Liver (tissue), 9 donors: Measurements from ENCODE around the gene ERP44. TPM values are rescaled to one million over a fixed set of nuclear protein-coding genes. Genes with fewer than 3 reads are reported as not detected.

ENCODE experiments used
- DNase-seq: peaks from one replicate; pipeline ENCODE4 v3.0.0-alpha.2; 2017; ENCODE audit warnings: low spot score
- H3K27ac ChIP-seq, 2 donors: one replicate each; pipeline ENCODE4 v1.7.0; 2013; ENCODE audit warnings: inconsistent platforms in 2 of 2, low read length in 2 of 2, control low read depth in 1 of 2, low read depth in 1 of 2, mild to moderate bottlenecking in 1 of 2
- H3K27me3 ChIP-seq, 4 donors: one replicate each; pipeline versions ENCODE4 v1.6.1 to v1.7.0; 2013; ENCODE audit warnings: low read length in 3 of 4, inconsistent platforms in 1 of 4, mild to moderate bottlenecking in 1 of 4, moderate library complexity in 1 of 4; ENCODE audit not compliant: control insufficient read depth in 4 of 4, insufficient read depth in 4 of 4
- H3K36me3 ChIP-seq, 4 donors: one replicate each; pipeline versions ENCODE4 v1.6.1 to v1.7.0; 2013; ENCODE audit warnings: low read length in 3 of 4, mild to moderate bottlenecking in 3 of 4, low read depth in 1 of 4, moderate library complexity in 1 of 4; ENCODE audit not compliant: control insufficient read depth in 4 of 4, insufficient read depth in 3 of 4
- H3K4me1 ChIP-seq, 4 donors: one replicate each; pipeline versions ENCODE4 v1.6.1 to v1.7.0; 2013; ENCODE audit warnings: low read length in 3 of 4, mild to moderate bottlenecking in 3 of 4, moderate library complexity in 1 of 4; ENCODE audit not compliant: control insufficient read depth in 4 of 4, insufficient read depth in 4 of 4
- H3K4me3 ChIP-seq, 3 donors: one replicate each; pipeline versions ENCODE4 v1.6.1 to v1.7.0; 2013; ENCODE audit warnings: low read length in 3 of 3, control low read depth in 1 of 3, low read depth in 1 of 3, mild to moderate bottlenecking in 1 of 3
- H3K9ac ChIP-seq, 2 donors: one replicate each; pipeline ENCODE4 v1.7.0; 2013; ENCODE audit warnings: low read length in 2 of 2, mild to moderate bottlenecking in 2 of 2, moderate library complexity in 2 of 2, control low read depth in 1 of 2, low read depth in 1 of 2
- H3K9me3 ChIP-seq, 4 donors: one replicate each; pipeline versions ENCODE4 v1.6.1 to v1.7.0; 2013; ENCODE audit warnings: low read length in 3 of 4; ENCODE audit not compliant: control insufficient read depth in 4 of 4
- ATF3 ChIP-seq: IDR thresholded peaks from 2 replicates; pipeline ENCODE4 v1.6.1; 2016; ENCODE audit warnings: antibody characterized with exemption
- CTCF ChIP-seq: fragments of 150-350 bp; IDR thresholded peaks from 2 replicates; pipeline ENCODE4 v1.5.1; 2017; ENCODE audit warnings: improper control_type of control experiment, low read depth, low read length; ENCODE audit not compliant: missing input control
- EGR1 ChIP-seq, 2 donors: IDR thresholded peaks; 2 replicates each; pipeline ENCODE4 v1.6.1; 2016 to 2018; ENCODE audit warnings: antibody characterized with exemption in 2 of 2, low read depth in 2 of 2
- FOXA2 ChIP-seq: IDR thresholded peaks from 2 replicates; pipeline ENCODE4 v1.6.1; 2016; ENCODE audit warnings: antibody characterized with exemption
- GABPA ChIP-seq, 2 donors: IDR thresholded peaks in 1 of 2; conservative IDR thresholded peaks in 1 of 2; 2 replicates each; pipeline ENCODE4 v1.6.1; 2016; ENCODE audit warnings: antibody characterized with exemption in 2 of 2, mild to moderate bottlenecking in 1 of 2, moderate library complexity in 1 of 2
- HNF4G ChIP-seq: IDR thresholded peaks from 2 replicates; pipeline ENCODE4 v1.6.1; 2016; ENCODE audit warnings: antibody characterized with exemption
- JUND ChIP-seq, 2 donors: IDR thresholded peaks; 2 replicates each; pipeline ENCODE4 v1.6.1; 2016; ENCODE audit warnings: antibody characterized with exemption in 2 of 2
- NR2F2 ChIP-seq: IDR thresholded peaks from 2 replicates; pipeline ENCODE4 v1.6.1; 2016; ENCODE audit warnings: antibody characterized with exemption
- RAD21 ChIP-seq, 2 donors: IDR thresholded peaks; 2 replicates each; pipeline ENCODE4 v1.6.1; 2016; ENCODE audit warnings: antibody characterized with exemption in 2 of 2, mild to moderate bottlenecking in 2 of 2
- REST ChIP-seq: IDR thresholded peaks from 2 replicates; pipeline ENCODE4 v1.6.1; 2016; ENCODE audit warnings: antibody characterized with exemption, mild to moderate bottlenecking
- RXRA ChIP-seq, 2 donors: IDR thresholded peaks; 2 replicates each; pipeline ENCODE4 v1.6.1; 2017 to 2018; ENCODE audit warnings: antibody characterized with exemption in 2 of 2, mild to moderate bottlenecking in 1 of 2
- SP1 ChIP-seq: IDR thresholded peaks from 2 replicates; pipeline ENCODE4 v1.6.1; 2018; ENCODE audit warnings: antibody characterized with exemption, mild to moderate bottlenecking
- YY1 ChIP-seq: IDR thresholded peaks from 2 replicates; pipeline ENCODE4 v1.6.1; 2016; ENCODE audit warnings: antibody characterized with exemption, mild to moderate bottlenecking
- ZBTB33 ChIP-seq: IDR thresholded peaks from 2 replicates; pipeline ENCODE4 v1.6.1; 2016; ENCODE audit warnings: antibody characterized with exemption
- WGBS: extraction: QIAGEN DNeasy Blood & Tissue Kit; methylation state at CpG from one replicate; pipeline ENCODE4 v1.1.7; 2013; 5-methylcytosine and 5-hydroxymethylcytosine counted together
- polyA plus RNA-seq, 2 donors: library from polyadenylated mRNA; stranded (reverse) in 1 of 2; unstranded in 1 of 2; fragments of 200-250 nt in 1 of 2; fragments of >200 nt in 1 of 2; fragmentation: Nextera tagmentation in 1 of 2; extraction: Ambion mirVana in 1 of 2; gene quantifications; one replicate each; pipeline versions ENCODE4 v1.2.1 to v1.2.3, GENCODE V29; 2013 to 2015
- total RNA-seq, 2 donors: library from RNA; depleted of rRNA; stranded (reverse); fragments of >200 nt; gene quantifications; one replicate each; pipeline ENCODE4 v1.2.3, GENCODE V29; 2014
- donor health status: healthy.
- donor health status: healthy.
- donor health status: healthy.
- donor health status: healthy.
- donor health status: healthy.

The ERP44 gene
- total and polyA plus RNA-seq, 4 donors: 13.0 to 26.8 (median 19.3) TPM

- WGBS: 98% methylated on average over 2 of the region's 2 CpGs
- no peak overlapping the region for H3K9ac ChIP-seq
- H3K27me3 ChIP-seq: no peaks in the 10 kb centered on the region
- no peak for TF ChIP-seq GABPA (IDR thresholded peaks at IDR 0.05 in 1 of 2, conservative IDR thresholded peaks at IDR 0.05 in 1 of 2)
- TF ChIP-seq NR2F2: no peak
- TF ChIP-seq SP1: no peak
- TF ChIP-seq YY1: no peak
- TF ChIP-seq ATF3: no peak
- no peak for TF ChIP-seq ZBTB33
- no peak for TF ChIP-seq RXRA (IDR thresholded peaks at IDR 0.05)
- TF ChIP-seq RAD21 (IDR thresholded peaks at IDR 0.05): no peak
- no peak for TF ChIP-seq HNF4G
- TF ChIP-seq FOXA2: no peak
- TF ChIP-seq JUND (IDR thresholded peaks at IDR 0.05): no peak
- no peak for TF ChIP-seq CTCF
- H3K4me3 ChIP-seq: no peak overlapping the region
- no peaks in the 10 kb centered on the region for H3K4me1 ChIP-seq
- peaks cover 4 to 31% (median 24%) of the 10 kb centered on the region in 4 donors for H3K36me3 ChIP-seq
- H3K9me3 ChIP-seq: no peaks in the 10 kb centered on the region
- H3K27ac ChIP-seq: no peak overlapping the region
- no peak for DNase-seq
Observed at GRCh38 chr9:99970481-99970880, 128.3 kb downstream of the ERP44 start.

- Histone ChIP-seq H3K9me3 (no peaks in the 10 kb centered on the region), H3K36me3 (peaks cover 4 to 42% (median 27%) of the 10 kb centered on the region in 4 donors), H3K4me3 (no peak overlapping the region), H3K27me3 (no peaks in the 10 kb centered on the region), H3K9ac (no peak overlapping the region), H3K4me1 (no peaks in the 10 kb centered on the region), H3K27ac (no peak overlapping the region)
- no peak for DNase-seq
- TF ChIP-seq SP1: no peak
- TF ChIP-seq REST: no peak
- TF ChIP-seq ZBTB33: no peak
- TF ChIP-seq HNF4G: no peak
- TF ChIP-seq ATF3: no peak
- no peak for TF ChIP-seq RAD21 (IDR thresholded peaks at IDR 0.05)
- no peak for TF ChIP-seq NR2F2
- TF ChIP-seq RXRA (IDR thresholded peaks at IDR 0.05): no peak
- no peak for TF ChIP-seq YY1
- TF ChIP-seq GABPA (IDR thresholded peaks at IDR 0.05 in 1 of 2, conservative IDR thresholded peaks at IDR 0.05 in 1 of 2): no peak
- no peak for TF ChIP-seq JUND (IDR thresholded peaks at IDR 0.05)
- no peak for TF ChIP-seq EGR1 (IDR thresholded peaks at IDR 0.05; ENCODE audit: low read depth in 2 of 2)
- 91% methylated on average over 2 of the region's 2 CpGs for WGBS
Observed at GRCh38 chr9:99967457-99967856, 131.3 kb downstream of the ERP44 start.
